Heart left ventricle (tissue), 16 donors: Measurements from ENCODE around the gene LAGE3. TPM values are rescaled to one million over a fixed set of nuclear protein-coding genes. Genes with fewer than 3 reads are reported as not detected.
A peak's percentile ranks its signal among the peaks of the same experiment; 100 is the strongest.

Experiments used
- ATAC-seq, 4 donors: fragments of 200-7000 bp; cut with Tn5 transposase; one replicate each; pipeline ENCODE4 v1.9.1; 2020 to 2022; ENCODE audit warnings: moderate library complexity in 4 of 4, mild to moderate bottlenecking in 3 of 4, moderate number of reproducible peaks in 1 of 4
- DNase-seq, 5 donors: peaks; one replicate each; pipeline ENCODE4 v3.0.0-alpha.2; 2020
- H3K27ac ChIP-seq, 12 donors: fragments of 200-600 bp; sonication (generic) in 4 of 12; one replicate each; pipeline versions ENCODE4 v1.5.0 to v1.8.0; 2016 to 2022; ENCODE audit warnings: mild to moderate bottlenecking in 2 of 12
- H3K27me3 ChIP-seq, 9 donors: fragments of 200-600 bp; sonication (generic) in 2 of 9; one replicate each; pipeline versions ENCODE4 v1.5.1 to v1.8.0; 2016 to 2022; ENCODE audit warnings: mild to moderate bottlenecking in 3 of 9
- H3K36me3 ChIP-seq, 9 donors: fragments of 200-600 bp; sonication (generic) in 2 of 9; one replicate each; pipeline versions ENCODE4 v1.5.0 to v1.8.0; 2018 to 2022; ENCODE audit warnings: mild to moderate bottlenecking in 2 of 9
- H3K4me1 ChIP-seq, 12 donors: fragments of 200-600 bp; sonication (generic) in 4 of 12; one replicate each; pipeline versions ENCODE4 v1.5.0 to v1.8.0; 2016 to 2022; ENCODE audit warnings: mild to moderate bottlenecking in 3 of 12
- H3K4me3 ChIP-seq, 12 donors: fragments of 200-600 bp; sonication (generic) in 4 of 12; one replicate each; pipeline versions ENCODE4 v1.5.0 to v1.8.0; 2017 to 2022; ENCODE audit warnings: mild to moderate bottlenecking in 9 of 12, moderate library complexity in 4 of 12
- H3K9me3 ChIP-seq, 12 donors: fragments of 200-600 bp; sonication (generic) in 4 of 12; one replicate each; pipeline versions ENCODE4 v1.5.0 to v1.8.0; 2016 to 2022; ENCODE audit warnings: mild to moderate bottlenecking in 1 of 12
- CTCF ChIP-seq, 12 donors: fragments of 200-600 bp; sonication (generic) in 4 of 12; IDR thresholded peaks; one replicate each; pipeline versions ENCODE4 v1.5.0 to v1.8.0; 2018 to 2022; ENCODE audit warnings: antibody characterized with exemption in 12 of 12, mild to moderate bottlenecking in 5 of 12
- POLR2A ChIP-seq, 2 donors: fragments of 450-650 bp; IDR thresholded peaks; one replicate each; pipeline ENCODE4 v1.6.1; 2017; ENCODE audit warnings: antibody characterized with exemption in 2 of 2, mild to moderate bottlenecking in 2 of 2, moderate library complexity in 2 of 2
- WGBS, 4 donors: extraction: QIAGEN DNeasy Blood & Tissue Kit in 2 of 4; methylation state at CpG; one replicate each; pipeline versions ENCODE4 v1.1.5 to v1.1.7; 2013 to 2018; 5-methylcytosine and 5-hydroxymethylcytosine counted together
- intact Hi-C, 10 donors: fragments of 100-400 bp; cut with DNase I; formaldehyde crosslinking; loops; one replicate each; pipeline versions ENCODE4 v1.11.1 to v1.14.2; 2022
- polyA plus RNA-seq, 2 donors: library from polyadenylated mRNA; stranded (reverse); fragments of 200-250 nt; gene quantifications; one replicate each; pipeline ENCODE4 v1.2.3, GENCODE V29; 2013
- total RNA-seq, 9 donors: library from RNA; depleted of rRNA in 2 of 9; stranded (reverse); fragments of >200 nt in 2 of 9; fragmentation: NEBNext Ultra II Directional in 3 of 9; extraction: Animal tissue kit (Norgen Biotek cat#: 25700) in 3 of 9; gene quantifications; one replicate each; pipeline versions ENCODE4 v1.1.0 to v1.2.4, GENCODE V29; 2016 to 2023
- donor health status: ischemic (EF 13 %, LVEDD 7.1; RV severe dilation, severe dysfunction).
- donor health status: healthy with polysubstance abuse.
- donor health status: DM: no; HTN: yes; CAD: no.
- donor health status: DM: no; HTN: no; CAD: no.
- donor health status: ischemic (EF 25% LVEDD 6.9; RV normal size, moderate dysfunction).
- donor health status: ischemic (EF 25% LVEDD 5.7; RV mildly dilated, moderate dysfunction).
- donor health status: healthy.
- donor health status: DM: yes; HTN: yes; CAD: no.
- donor health status: ischemic (EF 35%, LVEDD 5.7; RV mildly dilated, moderate dysfunction).
- donor health status: nonischemic (EF 11% LVEDD 7.7; RV severe dilation, severe dysfunction).
- donor health status: DM: yes; HTN: yes; CAD: no.
- donor health status: PGD.
- donor health status: ischemic (EF 29% LVEDD 5.4; RV normal size, mild dysfunction).
- donor health status: nonischemic (EF 23%, LVEDD 6.1; RV moderate dilation, normal function).

The LAGE3 gene
- total and polyA plus RNA-seq, 11 donors, result 15.1 to 26.8 (median 18.9) TPM

- H3K4me3 ChIP-seq, result no peak overlapping the region
- H3K9me3 ChIP-seq, result peaks cover 0 to 10% (median 0%) of the 10 kb centered on the region in 12 donors
- peaks cover 0 to 17% (median 4%) of the 10 kb centered on the region in 9 donors for H3K36me3 ChIP-seq
- 63 to 79% (median 72%) methylated on average over 7 to 12 of the region's 12 CpGs for WGBS, 4 donors
- ATAC-seq, result no peak
- no peak for TF ChIP-seq POLR2A (IDR thresholded peaks at IDR 0.05)
- no peak for TF ChIP-seq CTCF (IDR thresholded peaks at IDR 0.05)
- H3K27me3 ChIP-seq, result peaks cover 0 to 3% (median 0%) of the 10 kb centered on the region in 9 donors
- intact Hi-C loops, result no loop called here
- H3K27ac ChIP-seq, result peak overlapping the region in 1 of 12 donors; percentile 20
- DNase-seq, result no peak
- H3K4me1 ChIP-seq, result peaks cover 0 to 13% (median 2%) of the 10 kb centered on the region in 12 donors
These were observed 32.7 kb upstream of the LAGE3 start for GRCh38 chrX:154511761-154512160.

- peaks cover 0 to 3% (median 0%) of the 10 kb centered on the region in 9 donors for H3K27me3 ChIP-seq
- DNase-seq (no peak), ATAC-seq (no peak)
- H3K27ac ChIP-seq, result no peak overlapping the region
- 83 to 100% (median 93%) methylated on average over 5 of the region's 5 CpGs for WGBS, 4 donors
- H3K4me3 ChIP-seq, result no peak overlapping the region
- peaks cover 0 to 29% (median 10%) of the 10 kb centered on the region in 9 donors for H3K36me3 ChIP-seq
- TF ChIP-seq CTCF (IDR thresholded peaks at IDR 0.05) (no peak), POLR2A (IDR thresholded peaks at IDR 0.05) (no peak)
- intact Hi-C loops, result no loop called here
- peaks cover 0 to 10% (median 0%) of the 10 kb centered on the region in 12 donors for H3K9me3 ChIP-seq
- peaks cover 0 to 6% (median 0%) of the 10 kb centered on the region in 12 donors for H3K4me1 ChIP-seq
These were observed 30.4 kb upstream of the LAGE3 start for GRCh38 chrX:154509455-154509854.

GRCh38 chrX:154508384-154508745 is 29.3 kb upstream of the LAGE3 start:
- Histone ChIP-seq H3K4me1 (peaks cover 0 to 6% (median 0%) of the 10 kb centered on the region in 12 donors), H3K27me3 (peaks cover 0 to 3% (median 0%) of the 10 kb centered on the region in 9 donors), H3K9me3 (peaks cover 0 to 10% (median 0%) of the 10 kb centered on the region in 12 donors), H3K36me3 (peaks cover 0 to 29% (median 10%) of the 10 kb centered on the region in 9 donors), H3K27ac (no peak overlapping the region), H3K4me3 (no peak overlapping the region)
- 79 to 93% (median 92%) methylated on average over 5 to 13 of the region's 13 CpGs for WGBS, 4 donors
- ATAC-seq (no peak), DNase-seq (no peak)
- intact Hi-C loops, result no loop called here
- TF ChIP-seq CTCF (IDR thresholded peaks at IDR 0.05), result no peak
- no peak for TF ChIP-seq POLR2A (IDR thresholded peaks at IDR 0.05)

- Histone ChIP-seq H3K4me1 (peaks cover 0 to 6% (median 0%) of the 10 kb centered on the region in 12 donors), H3K36me3 (peaks cover 0 to 29% (median 10%) of the 10 kb centered on the region in 9 donors), H3K27me3 (peaks cover 0 to 3% (median 0%) of the 10 kb centered on the region in 9 donors), H3K9me3 (peaks cover 0 to 10% (median 0%) of the 10 kb centered on the region in 12 donors), H3K27ac (no peak overlapping the region), H3K4me3 (no peak overlapping the region)
- intact Hi-C loops, result no loop called here
- DNase-seq, result peak in 1 of 5 donors; percentile 23
- WGBS, 4 donors, result 85 to 93% (median 89%) methylated on average over 20 to 24 of the region's 24 CpGs
- no peak for ATAC-seq
- TF ChIP-seq CTCF (IDR thresholded peaks at IDR 0.05) (no peak), POLR2A (IDR thresholded peaks at IDR 0.05) (no peak)
These were observed 28.7 kb upstream of the LAGE3 start for GRCh38 chrX:154507673-154508383.
